ENCODE data around the gene MECP2. TPM values are rescaled to one million over a fixed set of nuclear protein-coding genes. Genes with fewer than 3 reads are reported as not detected.

Gene MECP2
- total and polyA plus RNA-seq, 2 of the 13 experiments (the other 11 are each of a cell fraction or from before 2014, with no cell fraction given): 7.9 to 18.1 TPM

GRCh38 chrX:154126101-154126500 lies 28.6 kb upstream of the MECP2 start:
- no peak for ATAC-seq
- no peaks in the 10 kb centered on the region for H4K20me1 ChIP-seq (ENCODE audit: insufficient read depth, low read length)
- no peaks in the 10 kb centered on the region for H3K79me2 ChIP-seq (ENCODE audit: insufficient read depth, low read length)
- no peak for FAIRE-seq
- no peak for DNase-seq (ENCODE audit: low spot score)
- no peaks in the 10 kb centered on the region; the same call in 1 of the 2 replicates for H3K4me1 ChIP-seq (ENCODE audit: insufficient read depth, low read length)
- no peak overlapping the region for H2AFZ ChIP-seq (ENCODE audit: low read length)
- H3K9ac ChIP-seq (ENCODE audit: insufficient read depth, low read depth, low read length): no peak overlapping the region
- H3K9me3 ChIP-seq (ENCODE audit: low read length): no peaks in the 10 kb centered on the region
- H3K36me3 ChIP-seq (replicated peaks in 1 of 2; ENCODE audit: control insufficient read depth in 1 of 2, insufficient read depth in 2 of 2, low read length in 2 of 2): no peaks in the 10 kb centered on the region
- in situ Hi-C loops (cut with HindIII; ENCODE audit: extremely low pct_ligation_motif_present, low pct_unique_long_range_greater_than_20kb) (no loop called here), intact Hi-C loops (cut with micrococcal nuclease; ENCODE audit: unreplicated experiment) (no loop called here)
- no peak overlapping the region for H3K27ac ChIP-seq (ENCODE audit: extremely low read length, insufficient read depth, low read length)
- ChIA-PET POLR2A (no interaction called here), CTCF (ENCODE audit: low intra/inter-chr PET ratio, low total read pairs) (no interaction called here)
- H3K4me2 ChIP-seq (ENCODE audit: low read depth, low read length): no peak overlapping the region
- no peaks in the 10 kb centered on the region for H3K27me3 ChIP-seq (ENCODE audit: control insufficient read depth in 1 of 2, insufficient read depth in 2 of 2, low read length in 2 of 2)
- BruUV-seq (replicated peaks): no TSS peak
- WGBS (ENCODE audit: low lambda C conversion rate): no CpG with 5 or more reads among the region's 11 CpGs
- H3K4me3 ChIP-seq (replicated peaks in 1 of 3; ENCODE audit: insufficient read depth in 1 of 3, low read depth in 2 of 3, low read length in 3 of 3): no peak overlapping the region
- TF ChIP-seq ZNF615 (CRISPR knock-in tag; IDR thresholded peaks at IDR 0.05; ENCODE audit: borderline replicate concordance): no peak
- TF ChIP-seq ATM (IDR thresholded peaks at IDR 0.05; ENCODE audit: borderline replicate concordance): no peak
- TF ChIP-seq FOXP4 (CRISPR knock-in tag; IDR thresholded peaks at IDR 0.05): no peak
- TF ChIP-seq FOXA1 (IDR thresholded peaks at IDR 0.05): no peak
- TF ChIP-seq FOXA1 (CRISPR knock-in tag; IDR thresholded peaks at IDR 0.05): no peak
- TF ChIP-seq ZNF350 (CRISPR knock-in tag; IDR thresholded peaks at IDR 0.05; ENCODE audit: borderline replicate concordance, low read depth): no peak
- TF ChIP-seq FOXK1 (CRISPR knock-in tag; IDR thresholded peaks at IDR 0.05; ENCODE audit: borderline replicate concordance, low read depth): no peak
- no peak for TF ChIP-seq MTA1 (CRISPR knock-in tag; IDR thresholded peaks at IDR 0.05; ENCODE audit: borderline replicate concordance)
- TF ChIP-seq CTCF (CRISPR knock-in tag; IDR thresholded peaks at IDR 0.05): no peak
- TF ChIP-seq ELF1 (CRISPR knock-in tag; IDR thresholded peaks at IDR 0.05): no peak
- no peak for TF ChIP-seq ZNF230 (CRISPR knock-in tag; IDR thresholded peaks at IDR 0.05)
- TF ChIP-seq ZSCAN31 (CRISPR knock-in tag; IDR thresholded peaks at IDR 0.05; ENCODE audit: low read depth): no peak
- no peak for TF ChIP-seq ZBED4 (CRISPR knock-in tag; IDR thresholded peaks at IDR 0.05; ENCODE audit: borderline replicate concordance)
- no peak for TF ChIP-seq CENPBD1 (CRISPR knock-in tag; IDR thresholded peaks at IDR 0.05; ENCODE audit: borderline replicate concordance, low read depth)
- TF ChIP-seq ZSCAN25 (CRISPR knock-in tag; IDR thresholded peaks at IDR 0.05): no peak
